Measurements from ENCODE around the gene GMDS.

The GMDS gene

DNA sequence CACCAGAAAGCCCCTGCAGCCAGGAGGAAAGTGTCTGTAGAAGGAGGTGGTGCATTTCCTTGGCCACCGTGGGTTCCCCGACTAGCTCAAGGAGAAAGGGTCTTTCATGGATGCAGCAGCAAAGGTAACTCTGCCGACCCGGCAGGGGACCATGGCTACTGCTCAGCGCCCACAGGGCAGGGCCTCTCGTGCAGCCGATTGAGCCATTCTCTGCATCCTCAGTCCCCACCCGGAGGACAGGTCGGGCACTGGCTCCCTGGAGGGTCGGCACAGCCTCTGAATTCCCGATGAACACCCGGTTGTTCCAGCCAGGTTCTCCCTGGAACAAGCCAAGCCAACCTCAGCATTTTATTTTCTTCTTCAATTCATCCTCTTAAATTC, 659.7 kb downstream of the GMDS start:
- in situ Hi-C loops (cut with HindIII; ENCODE audit: low sequenced_read_pairs) = no loop called here
- TF ChIP-seq, protein P1, sequence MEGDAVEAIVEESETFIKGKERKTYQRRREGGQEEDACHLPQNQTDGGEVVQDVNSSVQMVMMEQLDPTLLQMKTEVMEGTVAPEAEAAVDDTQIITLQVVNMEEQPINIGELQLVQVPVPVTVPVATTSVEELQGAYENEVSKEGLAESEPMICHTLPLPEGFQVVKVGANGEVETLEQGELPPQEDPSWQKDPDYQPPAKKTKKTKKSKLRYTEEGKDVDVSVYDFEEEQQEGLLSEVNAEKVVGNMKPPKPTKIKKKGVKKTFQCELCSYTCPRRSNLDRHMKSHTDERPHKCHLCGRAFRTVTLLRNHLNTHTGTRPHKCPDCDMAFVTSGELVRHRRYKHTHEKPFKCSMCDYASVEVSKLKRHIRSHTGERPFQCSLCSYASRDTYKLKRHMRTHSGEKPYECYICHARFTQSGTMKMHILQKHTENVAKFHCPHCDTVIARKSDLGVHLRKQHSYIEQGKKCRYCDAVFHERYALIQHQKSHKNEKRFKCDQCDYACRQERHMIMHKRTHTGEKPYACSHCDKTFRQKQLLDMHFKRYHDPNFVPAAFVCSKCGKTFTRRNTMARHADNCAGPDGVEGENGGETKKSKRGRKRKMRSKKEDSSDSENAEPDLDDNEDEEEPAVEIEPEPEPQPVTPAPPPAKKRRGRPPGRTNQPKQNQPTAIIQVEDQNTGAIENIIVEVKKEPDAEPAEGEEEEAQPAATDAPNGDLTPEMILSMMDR (IDR thresholded peaks at IDR 0.05; ENCODE audit: low read depth, low read length) = no peak
- no peak for DNase-seq (ENCODE audit: low read depth, low spot score)
- no peak overlapping the region for H3K4me3 ChIP-seq (ENCODE audit: low read depth, low read length)

DNA sequence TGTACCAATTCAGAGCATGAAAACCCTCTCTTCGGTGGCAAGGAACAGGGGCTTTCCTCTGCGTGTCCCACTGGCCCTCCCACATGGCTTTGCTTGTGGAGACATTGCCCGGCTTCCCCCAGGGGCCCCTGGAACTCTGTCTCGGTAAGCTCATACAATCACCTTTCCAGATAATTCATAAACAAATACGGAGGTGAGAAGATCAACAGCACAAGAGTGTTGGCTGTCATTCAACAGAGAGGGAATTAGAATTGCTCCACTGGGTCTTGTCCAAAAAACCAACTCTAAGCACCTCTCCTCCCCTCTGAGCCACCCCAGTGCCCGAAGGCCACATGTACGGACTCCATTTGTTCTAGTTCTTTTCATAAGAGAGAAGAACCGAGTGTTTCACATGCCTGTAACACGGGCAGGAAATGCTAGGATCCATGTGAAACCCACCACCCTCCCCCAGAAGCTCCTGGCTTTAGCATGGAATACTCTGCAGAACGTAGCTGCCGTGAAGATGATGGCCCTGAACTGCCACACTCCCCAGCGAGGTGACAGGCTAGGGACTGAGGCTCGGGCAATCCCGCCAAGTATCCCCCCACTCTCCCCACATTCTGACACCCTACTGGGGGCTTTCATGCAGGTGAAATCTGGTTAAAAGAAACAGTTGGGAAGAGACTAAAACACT, 660.3 kb downstream of the GMDS start:
- in situ Hi-C loops (cut with HindIII; ENCODE audit: low sequenced_read_pairs) = no loop called here

DNA sequence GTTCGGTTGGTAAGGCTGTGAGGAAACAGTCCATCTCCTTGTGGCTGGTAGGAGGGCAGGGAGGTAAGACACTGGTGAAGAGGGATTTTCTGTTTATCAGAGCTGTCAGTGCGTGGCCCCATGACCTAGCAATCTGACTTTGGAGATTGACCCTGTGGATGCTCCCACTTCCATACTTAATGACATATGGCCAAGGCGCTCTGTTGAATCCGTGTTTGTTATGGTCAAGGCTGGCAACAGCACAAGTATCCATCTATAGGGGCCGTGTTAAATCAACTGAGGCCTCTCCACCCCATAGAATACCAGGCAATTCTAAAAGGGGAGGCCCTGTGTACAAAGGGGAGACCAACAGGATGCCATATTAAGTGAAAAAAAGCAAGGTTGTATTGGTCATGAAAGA, 661.3 kb downstream of the GMDS start:
- in situ Hi-C loops (cut with HindIII; ENCODE audit: low sequenced_read_pairs) = no loop called here
- TF ChIP-seq, protein P1 (IDR thresholded peaks at IDR 0.05; ENCODE audit: low read depth, low read length) = no peak
- no peak for DNase-seq (ENCODE audit: low read depth, low spot score)
- no peak overlapping the region for H3K4me3 ChIP-seq (ENCODE audit: low read depth, low read length)

More for the DNA sequence above, 660.3 kb downstream of the GMDS start:
- no peak overlapping the region for H3K4me3 ChIP-seq (ENCODE audit: low read depth, low read length)
- no peak for DNase-seq (ENCODE audit: low read depth, low spot score)
- TF ChIP-seq, protein P1 (IDR thresholded peaks at IDR 0.05; ENCODE audit: low read depth, low read length) = no peak

DNA sequence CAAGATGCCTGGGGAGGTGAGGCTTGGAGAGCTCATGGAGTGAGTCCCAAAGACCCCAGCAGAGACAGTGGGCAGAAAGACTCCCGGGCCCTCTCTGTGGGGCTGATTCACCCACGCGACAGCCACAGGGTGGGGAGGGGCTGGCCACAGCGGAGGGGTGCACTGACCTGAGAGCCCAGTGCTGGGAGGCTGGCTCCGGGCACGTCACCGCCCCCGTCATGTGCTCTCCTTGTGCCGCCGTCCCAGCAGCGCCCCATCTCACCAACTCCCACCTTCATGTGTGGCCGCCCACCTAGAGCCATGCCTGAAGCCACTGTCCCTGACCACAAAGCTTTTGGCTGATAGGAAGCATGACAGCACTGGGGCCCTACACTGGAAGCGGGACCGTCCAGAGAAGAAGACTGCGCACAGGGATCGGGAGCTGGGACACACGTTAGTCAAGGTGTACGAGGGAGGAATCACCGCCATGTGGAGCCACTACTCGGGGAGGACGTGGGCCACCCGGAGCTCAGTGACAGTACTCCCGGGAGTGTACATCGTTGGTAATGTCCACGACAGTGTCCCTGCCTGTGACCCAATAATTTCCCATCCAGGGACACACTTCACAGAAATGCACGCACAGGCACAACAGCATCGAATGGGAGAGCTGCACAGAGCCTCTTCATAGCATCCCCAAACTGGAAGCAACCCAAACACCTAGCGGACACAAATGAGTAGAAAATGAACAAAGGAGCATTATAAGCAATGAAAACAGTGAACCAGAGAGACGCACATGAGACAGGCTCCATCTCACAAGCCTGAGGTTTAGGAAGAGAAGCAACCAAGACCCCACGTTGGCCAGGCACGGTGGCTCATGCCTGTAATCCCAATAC, 664.0 kb downstream of the GMDS start:
- TF ChIP-seq, protein P1 (IDR thresholded peaks at IDR 0.05; ENCODE audit: low read depth, low read length) = no peak
- no peak overlapping the region for H3K4me3 ChIP-seq (ENCODE audit: low read depth, low read length)
- in situ Hi-C loops (cut with HindIII; ENCODE audit: low sequenced_read_pairs) = no loop called here
- DNase-seq (ENCODE audit: low read depth, low spot score) = no peak

DNA sequence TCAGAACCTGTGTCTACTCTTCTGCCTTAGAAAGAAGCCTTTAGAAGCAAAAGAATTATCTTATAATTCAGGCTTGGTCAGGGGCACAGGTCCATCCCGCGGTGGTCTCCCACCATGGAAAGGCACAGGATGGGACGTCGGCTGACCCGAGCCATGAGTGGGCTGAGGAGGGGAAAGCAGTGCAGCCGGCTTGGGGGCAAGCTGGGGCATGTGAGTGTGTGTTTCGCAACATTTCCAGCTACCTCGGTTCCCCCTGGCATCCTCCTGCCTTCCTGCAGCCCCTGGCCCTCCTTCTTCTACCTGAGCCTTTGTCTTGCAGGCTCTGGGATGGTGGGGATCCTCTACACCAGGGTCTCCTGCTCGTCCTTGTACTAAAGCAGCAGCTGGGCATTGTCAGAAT, 664.8 kb downstream of the GMDS start:
- in situ Hi-C loops (cut with HindIII; ENCODE audit: low sequenced_read_pairs) = no loop called here
- no peak for DNase-seq (ENCODE audit: low read depth, low spot score)
- TF ChIP-seq, protein P1 (IDR thresholded peaks at IDR 0.05; ENCODE audit: low read depth, low read length) = no peak
- no peak overlapping the region for H3K4me3 ChIP-seq (ENCODE audit: low read depth, low read length)

DNA sequence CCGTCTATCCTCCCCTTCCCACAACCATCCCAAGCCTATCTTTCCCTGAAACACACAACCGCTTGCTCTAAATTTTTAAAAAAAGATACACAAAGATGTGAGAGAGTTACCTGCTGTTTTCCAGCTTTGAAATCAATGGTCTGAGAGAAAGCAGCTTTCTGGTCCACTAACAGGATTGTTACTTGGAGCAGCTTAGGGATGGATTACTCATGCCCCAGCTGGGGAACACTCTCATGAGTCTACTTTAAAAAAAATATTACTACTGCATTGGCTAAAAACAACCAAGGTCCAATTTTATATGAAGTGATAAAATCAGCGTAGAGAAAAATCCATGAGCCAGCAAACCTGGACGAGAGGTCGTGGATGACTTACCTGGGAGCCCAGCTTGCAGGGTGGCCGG, 665.3 kb downstream of the GMDS start:
- in situ Hi-C loops (cut with HindIII; ENCODE audit: low sequenced_read_pairs) = no loop called here
- no peak for DNase-seq (ENCODE audit: low read depth, low spot score)
- no peak overlapping the region for H3K4me3 ChIP-seq (ENCODE audit: low read depth, low read length)
- TF ChIP-seq, protein P1 (IDR thresholded peaks at IDR 0.05; ENCODE audit: low read depth, low read length) = no peak
